PFSK-1 (cell line): ENCODE data around the gene AAMDC.

Source experiments
- POLR2AphosphoS5 ChIP-seq: IDR thresholded peaks from 2 replicates; pipeline ENCODE4 v1.6.1; 2012; ENCODE audit warnings: low read depth, mild to moderate bottlenecking, control low read depth, low read length, moderate library complexity
- REST ChIP-seq, 2 experiments: IDR thresholded peaks; 2 replicates each; pipeline versions ENCODE4 v1.6.1 to v1.8.0; 2011 to 2012; ENCODE audit warnings: low read depth in 2 of 2, low read length in 2 of 2, control low read depth in 1 of 2, inconsistent platforms in 1 of 2, mild to moderate bottlenecking in 1 of 2, moderate library complexity in 1 of 2; ENCODE audit not compliant: insufficient read depth in 1 of 2
- SIN3A ChIP-seq: IDR thresholded peaks from 2 replicates; pipeline ENCODE4 v1.6.1; 2012; ENCODE audit warnings: mild to moderate bottlenecking, low read length, moderate library complexity, borderline replicate concordance; ENCODE audit not compliant: insufficient read depth
- TAF1 ChIP-seq: IDR thresholded peaks from 2 replicates; pipeline ENCODE4 v1.6.1; 2012; ENCODE audit warnings: low read length, control low read depth, borderline replicate concordance; ENCODE audit not compliant: insufficient read depth

Gene AAMDC

GRCh38 chr11:77909277-77909676, 88.3 kb downstream of the AAMDC start:
- TF ChIP-seq REST (IDR thresholded peaks at IDR 0.05; ENCODE audit: insufficient read depth in 1 of 2, low read depth in 2 of 2, low read length in 2 of 2) (no peak), POLR2AphosphoS5 (no peak), SIN3A (no peak), TAF1 (no peak)
